ENCODE data around the gene KCNMA1.
A peak's percentile ranks its signal among the peaks of the same experiment; 100 is the strongest.
"Not testable (repeated sequence)": the region's sequence is repeated elsewhere in the genome, so short reads cannot be mapped to it uniquely, and the experiment has no call there.

KCNMA1 gene

GRCh38 chr10:77359950-77360520 is 277.6 kb downstream of the KCNMA1 start:
- DNase-seq: peak; percentile 54

- DNase-seq: no peak
These were observed 278.3 kb downstream of the KCNMA1 start for GRCh38 chr10:77359287-77359691.

- DNase-seq: no peak
These were observed 279.0 kb downstream of the KCNMA1 start for GRCh38 chr10:77358656-77359055.

GRCh38 chr10:77357611-77358310 is 279.8 kb downstream of the KCNMA1 start:
- DNase-seq: peak; percentile 74

GRCh38 chr10:77357185-77357584 is 280.4 kb downstream of the KCNMA1 start:
- no peak for DNase-seq

GRCh38 chr10:77355844-77356243 is 281.8 kb downstream of the KCNMA1 start:
- DNase-seq: peak; percentile 90

GRCh38 chr10:77351386-77351785 is 286.2 kb downstream of the KCNMA1 start:
- DNase-seq: peak; percentile 82

GRCh38 chr10:77350711-77351119 is 286.9 kb downstream of the KCNMA1 start:
- DNase-seq: peak; percentile 100

GRCh38 chr10:77350134-77350533 is 287.5 kb downstream of the KCNMA1 start:
- DNase-seq: no peak

- DNase-seq: no peak
These were observed 288.4 kb downstream of the KCNMA1 start for GRCh38 chr10:77349226-77349625.

- peak; percentile 40 for DNase-seq
These were observed 288.9 kb downstream of the KCNMA1 start for GRCh38 chr10:77348751-77349150.

GRCh38 chr10:77348082-77348481 is 289.5 kb downstream of the KCNMA1 start:
- DNase-seq: no peak

- DNase-seq: no peak
These were observed 290.6 kb downstream of the KCNMA1 start for GRCh38 chr10:77347052-77347451.

GRCh38 chr10:77341055-77341454 is 296.6 kb downstream of the KCNMA1 start:
- DNase-seq: no peak

GRCh38 chr10:77339872-77340271 is 297.7 kb downstream of the KCNMA1 start:
- not testable (repeated sequence) for DNase-seq

- no peak for DNase-seq
These were observed 298.4 kb downstream of the KCNMA1 start for GRCh38 chr10:77339166-77339565.

- no peak for DNase-seq
These were observed 299.5 kb downstream of the KCNMA1 start for GRCh38 chr10:77338143-77338542.

- DNase-seq: no peak
These were observed 303.1 kb downstream of the KCNMA1 start for GRCh38 chr10:77334501-77334900.

GRCh38 chr10:77333610-77334340 is 303.8 kb downstream of the KCNMA1 start:
- DNase-seq: peak; percentile 47

- DNase-seq: no peak
These were observed 305.4 kb downstream of the KCNMA1 start for GRCh38 chr10:77332256-77332655.

GRCh38 chr10:77328272-77328816 is 309.3 kb downstream of the KCNMA1 start:
- DNase-seq: no peak

- DNase-seq: no peak
These were observed 312.4 kb downstream of the KCNMA1 start for GRCh38 chr10:77325233-77325537.

- DNase-seq: peak; percentile 53
These were observed 315.8 kb downstream of the KCNMA1 start for GRCh38 chr10:77321838-77322237.
